Trophoblast cell (in vitro differentiated cells and primary cell): Measurements from ENCODE around the gene POLR1H.
A peak's percentile ranks its signal among the peaks of the same experiment; 100 is the strongest.

ENCODE experiments used
- DNase-seq, 2 donors: peaks; one replicate each; pipeline ENCODE4 v3.0.0-alpha.2; 2016
- H2AFZ ChIP-seq: 2 replicates; pipeline ENCODE4 v1.6.1; 2013; ENCODE audit warnings: low read length, moderate library complexity, mild to moderate bottlenecking; ENCODE audit not compliant: insufficient read depth, poor library complexity
- H2AK5ac ChIP-seq: 2 replicates; pipeline ENCODE4 v1.6.1; 2013; ENCODE audit warnings: mild to moderate bottlenecking, low read length
- H2BK120ac ChIP-seq: 2 replicates; pipeline ENCODE4 v1.6.1; 2013; ENCODE audit warnings: low read length, mild to moderate bottlenecking, moderate library complexity; ENCODE audit not compliant: insufficient read depth, poor library complexity
- H2BK12ac ChIP-seq: 2 replicates; pipeline ENCODE4 v1.6.1; 2013; ENCODE audit warnings: mild to moderate bottlenecking, low read length, moderate library complexity
- H2BK5ac ChIP-seq: 2 replicates; pipeline ENCODE4 v1.6.1; 2013; ENCODE audit warnings: low read length, low read depth, moderate library complexity, mild to moderate bottlenecking; ENCODE audit not compliant: poor library complexity
- H3K14ac ChIP-seq: 2 replicates; pipeline ENCODE4 v1.6.1; 2013; ENCODE audit warnings: mild to moderate bottlenecking, low read length
- H3K18ac ChIP-seq: 2 replicates; pipeline ENCODE4 v1.6.1; 2013; ENCODE audit warnings: mild to moderate bottlenecking, low read length
- H3K23ac ChIP-seq: 2 replicates; pipeline ENCODE4 v1.6.1; 2013; ENCODE audit warnings: low read length
- H3K27ac ChIP-seq: 2 replicates; pipeline ENCODE4 v1.5.1; 2013; ENCODE audit warnings: low read depth, mild to moderate bottlenecking, inconsistent platforms, low read length, moderate library complexity
- H3K27me3 ChIP-seq: 2 replicates; pipeline ENCODE4 v1.6.1; 2013; ENCODE audit warnings: inconsistent platforms, mild to moderate bottlenecking, low read length, moderate library complexity; ENCODE audit not compliant: insufficient read depth
- H3K36me3 ChIP-seq, 2 experiments: 1 replicate in 1 of 2; 2 replicates in 1 of 2; pipeline ENCODE4 v1.6.1; 2013; ENCODE audit warnings: low read length in 2 of 2, mild to moderate bottlenecking in 2 of 2, moderate library complexity in 1 of 2; ENCODE audit not compliant: insufficient read depth in 2 of 2, control insufficient read depth in 1 of 2
- H3K4ac ChIP-seq: 2 replicates; pipeline ENCODE4 v1.6.1; 2013; ENCODE audit warnings: low read depth, mild to moderate bottlenecking, low read length, moderate library complexity
- H3K4me1 ChIP-seq, 2 experiments: 1 replicate in 1 of 2; 2 replicates in 1 of 2; pipeline ENCODE4 v1.6.1; 2013; ENCODE audit warnings: low read length in 2 of 2, mild to moderate bottlenecking in 2 of 2, moderate library complexity in 1 of 2; ENCODE audit not compliant: insufficient read depth in 2 of 2, control insufficient read depth in 1 of 2
- H3K4me2 ChIP-seq: 2 replicates; pipeline ENCODE4 v1.6.1; 2013; ENCODE audit warnings: inconsistent platforms, mild to moderate bottlenecking, low read length, moderate library complexity
- H3K4me3 ChIP-seq: 2 replicates; pipeline ENCODE4 v1.5.1; 2013; ENCODE audit warnings: mild to moderate bottlenecking, low read depth, low read length, inconsistent platforms
- H3K79me1 ChIP-seq: one replicate; pipeline ENCODE4 v1.6.1; 2013; ENCODE audit warnings: low read length
- H3K79me2 ChIP-seq: 2 replicates; pipeline ENCODE4 v1.6.1; 2013; ENCODE audit warnings: low read length, mild to moderate bottlenecking; ENCODE audit not compliant: control insufficient read depth, insufficient read depth, poor library complexity
- H3K9ac ChIP-seq: 2 replicates; pipeline ENCODE4 v1.6.1; 2013; ENCODE audit warnings: mild to moderate bottlenecking, low read length
- H3K9me3 ChIP-seq: 2 replicates; pipeline ENCODE4 v1.6.1; 2013; ENCODE audit warnings: low read depth, mild to moderate bottlenecking, control low read depth, inconsistent platforms, low read length; ENCODE audit not compliant: insufficient read depth
- H4K12ac ChIP-seq: 2 replicates; pipeline ENCODE4 v1.6.1; 2013; ENCODE audit warnings: low read depth, mild to moderate bottlenecking, low read length, moderate library complexity
- H4K8ac ChIP-seq: 2 replicates; pipeline ENCODE4 v1.6.1; 2013; ENCODE audit warnings: low read depth, mild to moderate bottlenecking, low read length, moderate library complexity
- H4K91ac ChIP-seq: one replicate; pipeline ENCODE4 v1.6.1; 2013; ENCODE audit warnings: low read depth, mild to moderate bottlenecking, low read length, moderate library complexity
- WGBS: extraction: QIAGEN DNeasy Blood & Tissue Kit; methylation state at CpG from one replicate; pipeline ENCODE4 v1.1.7; 2013; ENCODE audit warnings: missing lambda C conversion rate; ENCODE audit not compliant: insufficient read length, insufficient coverage; ENCODE audit errors: extremely low coverage; 5-methylcytosine and 5-hydroxymethylcytosine counted together

POLR1H gene

GRCh38 chr6:30075790-30076732 is 15.0 kb downstream of the POLR1H start:
- no peak overlapping the region for H4K91ac ChIP-seq
- no peak for DNase-seq
- H3K36me3 ChIP-seq = no peaks in the 10 kb centered on the region
- no peak overlapping the region for H4K12ac ChIP-seq
- H3K9ac ChIP-seq = no peak overlapping the region
- no peak overlapping the region for H3K23ac ChIP-seq
- H3K27me3 ChIP-seq = peaks cover 60% of the 10 kb centered on the region
- H2BK120ac ChIP-seq = no peak overlapping the region
- no peak overlapping the region for H2AK5ac ChIP-seq
- H3K4me3 ChIP-seq = no peak overlapping the region
- H3K4ac ChIP-seq = no peak overlapping the region
- WGBS = no CpG with 5 or more reads among the region's 22 CpGs
- peaks cover 2% of the 10 kb centered on the region for H3K9me3 ChIP-seq
- no peak overlapping the region for H3K18ac ChIP-seq
- H2BK12ac ChIP-seq = no peak overlapping the region
- no peak overlapping the region for H2AFZ ChIP-seq
- no peaks in the 10 kb centered on the region for H3K79me2 ChIP-seq
- no peaks in the 10 kb centered on the region for H3K79me1 ChIP-seq
- no peak overlapping the region for H3K14ac ChIP-seq
- H3K27ac ChIP-seq = no peak overlapping the region
- H3K4me2 ChIP-seq = peak overlapping the region; percentile 28
- H3K4me1 ChIP-seq = peaks cover 12 to 13% of the 10 kb centered on the region in 2 experiments
- H4K8ac ChIP-seq = no peak overlapping the region
- H2BK5ac ChIP-seq = no peak overlapping the region

GRCh38 chr6:30077218-30077617 is 16.2 kb downstream of the POLR1H start:
- H2BK5ac ChIP-seq = no peak overlapping the region
- no peak overlapping the region for H3K9ac ChIP-seq
- no peak overlapping the region for H2BK120ac ChIP-seq
- no CpG with 5 or more reads among the region's 4 CpGs for WGBS
- no peak overlapping the region for H2BK12ac ChIP-seq
- H3K14ac ChIP-seq = no peak overlapping the region
- H3K27me3 ChIP-seq = peaks cover 48% of the 10 kb centered on the region
- H3K79me2 ChIP-seq = no peaks in the 10 kb centered on the region
- H3K9me3 ChIP-seq = peaks cover 2% of the 10 kb centered on the region
- H3K27ac ChIP-seq = no peak overlapping the region
- H3K4me2 ChIP-seq = no peak overlapping the region
- H4K91ac ChIP-seq = no peak overlapping the region
- no peaks in the 10 kb centered on the region for H3K79me1 ChIP-seq
- peaks cover 11 to 12% of the 10 kb centered on the region in 2 experiments for H3K4me1 ChIP-seq
- no peak overlapping the region for H4K12ac ChIP-seq
- no peak overlapping the region for H3K23ac ChIP-seq
- H2AFZ ChIP-seq = no peak overlapping the region
- no peak overlapping the region for H3K4ac ChIP-seq
- no peak overlapping the region for H3K4me3 ChIP-seq
- no peaks in the 10 kb centered on the region for H3K36me3 ChIP-seq
- no peak overlapping the region for H4K8ac ChIP-seq
- no peak overlapping the region for H2AK5ac ChIP-seq
- no peak for DNase-seq
- H3K18ac ChIP-seq = no peak overlapping the region

- Histone ChIP-seq H3K36me3 (no peaks in the 10 kb centered on the region), H2BK120ac (no peak overlapping the region), H3K27me3 (no peaks in the 10 kb centered on the region), H3K4ac (no peak overlapping the region), H2BK5ac (no peak overlapping the region), H3K79me1 (no peaks in the 10 kb centered on the region), H3K9me3 (no peaks in the 10 kb centered on the region), H3K9ac (no peak overlapping the region), H3K14ac (no peak overlapping the region), H3K79me2 (no peaks in the 10 kb centered on the region), H4K91ac (no peak overlapping the region), H4K12ac (no peak overlapping the region), H2AK5ac (no peak overlapping the region), H3K18ac (no peak overlapping the region), H3K4me2 (no peak overlapping the region), H3K4me3 (no peak overlapping the region), H3K23ac (no peak overlapping the region), H2BK12ac (no peak overlapping the region), H3K27ac (no peak overlapping the region), H2AFZ (no peak overlapping the region), H4K8ac (no peak overlapping the region), H3K4me1 (no peaks in the 10 kb centered on the region)
- no CpG with 5 or more reads among the region's 5 CpGs for WGBS
- DNase-seq = no peak
These were observed 26.8 kb downstream of the POLR1H start for GRCh38 chr6:30087876-30088275.

GRCh38 chr6:30091577-30092381 is 30.7 kb downstream of the POLR1H start:
- Histone ChIP-seq H3K4me1 (no peaks in the 10 kb centered on the region), H3K14ac (no peak overlapping the region), H3K9ac (no peak overlapping the region), H3K4ac (no peak overlapping the region), H3K4me2 (no peak overlapping the region), H3K9me3 (no peaks in the 10 kb centered on the region), H2AK5ac (no peak overlapping the region), H4K12ac (no peak overlapping the region), H2BK5ac (no peak overlapping the region), H3K18ac (no peak overlapping the region), H3K79me1 (no peaks in the 10 kb centered on the region), H4K8ac (no peak overlapping the region), H2AFZ (no peak overlapping the region), H3K36me3 (no peaks in the 10 kb centered on the region), H3K79me2 (no peaks in the 10 kb centered on the region), H3K23ac (no peak overlapping the region), H3K4me3 (no peak overlapping the region), H4K91ac (no peak overlapping the region), H3K27me3 (no peaks in the 10 kb centered on the region), H3K27ac (no peak overlapping the region), H2BK12ac (no peak overlapping the region), H2BK120ac (no peak overlapping the region)
- WGBS = no CpG with 5 or more reads among the region's 11 CpGs
- peak; percentile 73 to 78 for DNase-seq
